SHP77 treated with DMSO at 0.1 percent for 48 hours (cell line): Measurements from ENCODE around the gene SRD5A2.

Source experiments
- DNase-seq: peaks from one replicate; lab custom pipeline; 2025; lab: John Stamatoyannopoulos, UW

The SRD5A2 gene

GRCh38 chr2:31580321-31581117 lies at the start of gene SRD5A2:
Gene SRD5A2, minus strand, starts transcription at chr2:31580938. Its CDS starts 38 bp downstream, at chr2:31580900.
- no peak for DNase-seq

- no peak for DNase-seq
These were observed 25.8 kb upstream of the SRD5A2 start for GRCh38 chr2:31606509-31606908.

- no peak for DNase-seq
These were observed 18.0 kb upstream of the SRD5A2 start for GRCh38 chr2:31598694-31599093.

GRCh38 chr2:31586230-31586629 lies 5.5 kb upstream of the SRD5A2 start:
- DNase-seq = no peak

- no peak for DNase-seq
These were observed 522 bp upstream of the SRD5A2 start for GRCh38 chr2:31581124-31581795.

- no peak for DNase-seq
These were observed 780 bp downstream of the SRD5A2 start for GRCh38 chr2:31579996-31580320.

GRCh38 chr2:31578316-31578715 lies 2.4 kb downstream of the SRD5A2 start:
- no peak for DNase-seq

- no peak for DNase-seq
These were observed 3.6 kb downstream of the SRD5A2 start for GRCh38 chr2:31577143-31577542.

- no peak for DNase-seq
These were observed 12.0 kb downstream of the SRD5A2 start for GRCh38 chr2:31568585-31569201.

- DNase-seq = no peak
These were observed 13.1 kb downstream of the SRD5A2 start for GRCh38 chr2:31567679-31568078.

GRCh38 chr2:31563273-31563839 lies 17.4 kb downstream of the SRD5A2 start:
- no peak for DNase-seq

GRCh38 chr2:31561823-31562222 lies 18.9 kb downstream of the SRD5A2 start:
- no peak for DNase-seq

- no peak for DNase-seq
These were observed 22.1 kb downstream of the SRD5A2 start for GRCh38 chr2:31558401-31559295.

- no peak for DNase-seq
These were observed 23.8 kb downstream of the SRD5A2 start for GRCh38 chr2:31556940-31557339.

- DNase-seq = no peak
These were observed 24.6 kb downstream of the SRD5A2 start for GRCh38 chr2:31555967-31556706.

- DNase-seq = no peak
These were observed 27.4 kb downstream of the SRD5A2 start for GRCh38 chr2:31553362-31553761.

GRCh38 chr2:31547485-31547884 lies 33.3 kb downstream of the SRD5A2 start:
- DNase-seq = no peak

- no peak for DNase-seq
These were observed 38.9 kb downstream of the SRD5A2 start for GRCh38 chr2:31541853-31542252.

- no peak for DNase-seq
These were observed 41.2 kb downstream of the SRD5A2 start for GRCh38 chr2:31539505-31539904.

GRCh38 chr2:31535768-31536167 lies 45.0 kb downstream of the SRD5A2 start:
- DNase-seq = no peak

- DNase-seq = no peak
These were observed 46.1 kb downstream of the SRD5A2 start for GRCh38 chr2:31534636-31535035.
